Neuron (in vitro differentiated cells): ENCODE data around the gene AMDHD2.
A peak's percentile ranks its signal among the peaks of the same experiment; 100 is the strongest.
"Not testable (repeated sequence)": the region's sequence is repeated elsewhere in the genome, so short reads cannot be mapped to it uniquely, and the experiment has no call there.

Experiments
- H2AFZ ChIP-seq: one replicate; pipeline ENCODE4 v1.6.1; 2013; ENCODE audit warnings: low read depth, mild to moderate bottlenecking, inconsistent platforms, low read length, moderate library complexity
- H3K27me3 ChIP-seq: one replicate; pipeline ENCODE4 v1.6.1; 2013; ENCODE audit warnings: low read length; ENCODE audit not compliant: insufficient read depth
- H3K36me3 ChIP-seq: one replicate; pipeline ENCODE4 v1.6.1; 2013; ENCODE audit warnings: low read length; ENCODE audit not compliant: insufficient read depth
- H3K4me1 ChIP-seq: one replicate; pipeline ENCODE4 v1.6.1; 2013; ENCODE audit warnings: low read length; ENCODE audit not compliant: insufficient read depth
- H3K4me3 ChIP-seq: 2 replicates; pipeline ENCODE4 v1.5.1; 2013; ENCODE audit warnings: mild to moderate bottlenecking, low read length, moderate library complexity
- H3K9me3 ChIP-seq: one replicate; pipeline ENCODE4 v1.6.1; 2013; ENCODE audit warnings: low read length

The AMDHD2 gene

GRCh38 chr16:2476345-2476720 is 43.8 kb upstream of the AMDHD2 start:
- Histone ChIP-seq H3K9me3 (no peaks in the 10 kb centered on the region), H3K27me3 (no peaks in the 10 kb centered on the region), H3K4me3 (peak overlapping the region; percentile 4), H2AFZ (no peak overlapping the region), H3K36me3 (no peaks in the 10 kb centered on the region), H3K4me1 (peaks cover 26% of the 10 kb centered on the region)

DNA sequence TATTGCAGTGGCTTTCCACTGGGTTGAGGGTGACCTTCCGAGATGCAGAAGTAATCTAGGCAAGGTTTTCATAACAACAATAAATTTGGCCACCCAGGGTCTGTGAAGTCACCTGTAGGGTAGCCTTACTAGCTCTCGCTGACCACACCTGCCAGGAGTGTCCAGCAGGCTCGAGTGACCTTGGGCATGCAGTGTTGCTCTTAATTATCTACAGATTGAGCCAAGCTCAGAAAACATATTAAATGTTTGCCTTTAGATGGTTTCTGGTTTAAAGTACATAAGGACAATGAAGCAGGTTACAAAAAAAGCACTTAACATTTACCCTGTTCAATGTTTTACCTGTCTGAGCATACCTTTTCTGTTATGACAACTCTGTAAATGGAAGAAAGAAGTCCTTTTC is 43.4 kb upstream of the AMDHD2 start:
- H3K36me3 ChIP-seq: no peaks in the 10 kb centered on the region
- H3K27me3 ChIP-seq: no peaks in the 10 kb centered on the region
- no peaks in the 10 kb centered on the region for H3K9me3 ChIP-seq
- peak overlapping the region; percentile 4 for H3K4me3 ChIP-seq
- no peak overlapping the region for H2AFZ ChIP-seq
- peaks cover 22% of the 10 kb centered on the region for H3K4me1 ChIP-seq

DNA sequence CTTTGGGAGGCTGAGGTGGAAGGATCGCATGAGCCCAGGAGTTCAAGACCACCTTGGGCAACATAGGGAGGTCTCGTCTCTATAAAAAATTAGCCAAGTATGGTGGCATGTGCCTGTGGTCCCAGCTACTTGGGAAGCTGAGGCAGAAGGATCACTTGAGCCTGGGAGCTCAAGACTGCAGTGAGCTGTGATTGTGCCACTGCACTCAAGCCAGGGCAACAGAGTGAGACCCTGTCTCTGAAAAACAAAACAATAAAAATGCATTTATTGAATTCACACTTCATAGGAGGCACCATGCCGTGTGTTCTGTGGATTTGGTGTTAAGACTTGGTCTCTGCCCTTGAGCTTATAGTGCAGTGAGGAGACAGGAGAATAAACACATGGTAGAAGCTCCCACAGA is 42.8 kb upstream of the AMDHD2 start:
- Histone ChIP-seq H2AFZ (no peak overlapping the region), H3K4me1 (peaks cover 16% of the 10 kb centered on the region), H3K4me3 (no peak overlapping the region), H3K36me3 (no peaks in the 10 kb centered on the region), H3K9me3 (no peaks in the 10 kb centered on the region), H3K27me3 (no peaks in the 10 kb centered on the region)

DNA sequence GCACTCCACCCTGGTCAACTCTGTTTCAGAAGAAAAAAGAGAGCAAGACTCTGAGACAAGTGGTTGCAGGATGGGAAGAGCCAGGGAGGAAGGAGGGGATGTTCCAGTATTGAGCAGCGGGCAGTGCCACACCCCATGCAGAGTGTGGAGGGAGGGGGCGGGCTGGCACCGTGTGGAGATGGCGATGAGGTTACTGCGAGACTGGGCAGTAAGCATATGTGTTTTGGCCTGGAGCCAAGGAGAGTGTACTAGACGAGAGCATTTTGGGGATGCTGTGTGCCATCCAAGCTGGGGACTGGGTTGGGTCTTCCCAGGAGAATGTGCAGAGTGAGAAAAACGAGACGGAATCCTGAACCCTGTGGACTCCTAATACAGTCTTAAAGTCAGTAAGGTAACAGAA is 41.9 kb upstream of the AMDHD2 start:
- Histone ChIP-seq H3K9me3 (no peaks in the 10 kb centered on the region), H3K4me1 (peaks cover 10% of the 10 kb centered on the region), H3K36me3 (no peaks in the 10 kb centered on the region), H2AFZ (no peak overlapping the region), H3K4me3 (no peak overlapping the region), H3K27me3 (no peaks in the 10 kb centered on the region)

GRCh38 chr16:2479996-2480395 is 40.2 kb upstream of the AMDHD2 start:
- not testable (repeated sequence) for H3K36me3 ChIP-seq, H3K9me3 ChIP-seq, H2AFZ ChIP-seq, H3K4me1 ChIP-seq, H3K4me3 ChIP-seq, H3K27me3 ChIP-seq

GRCh38 chr16:2480948-2481347 is 39.2 kb upstream of the AMDHD2 start:
- Histone ChIP-seq H3K4me3 (no peak overlapping the region), H3K4me1 (peaks cover 4% of the 10 kb centered on the region), H3K27me3 (no peaks in the 10 kb centered on the region), H3K9me3 (no peaks in the 10 kb centered on the region), H3K36me3 (no peaks in the 10 kb centered on the region), H2AFZ (no peak overlapping the region)

DNA sequence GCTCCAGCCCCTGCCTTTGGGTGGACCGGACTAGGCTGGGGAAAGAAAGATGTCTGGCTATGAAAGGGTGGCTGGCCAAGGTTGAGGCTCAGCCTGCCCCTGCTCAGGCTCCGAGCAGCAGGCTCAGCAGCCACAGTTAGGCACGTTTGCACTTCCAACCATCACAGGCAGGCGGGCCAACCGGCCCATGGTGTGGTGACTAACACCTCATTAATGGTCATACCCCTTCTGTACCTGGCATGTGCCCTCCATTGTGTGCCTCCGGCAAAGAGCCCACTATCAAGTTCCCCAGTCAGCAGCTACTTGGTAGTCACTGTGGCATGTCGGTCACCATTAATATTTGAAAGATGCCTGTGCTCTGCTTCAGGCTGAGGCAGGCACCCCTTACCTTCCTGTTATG is 38.5 kb upstream of the AMDHD2 start:
- Histone ChIP-seq H3K4me3 (no peak overlapping the region), H3K27me3 (no peaks in the 10 kb centered on the region), H3K4me1 (no peaks in the 10 kb centered on the region), H3K9me3 (no peaks in the 10 kb centered on the region), H2AFZ (no peak overlapping the region), H3K36me3 (no peaks in the 10 kb centered on the region)

- Histone ChIP-seq H2AFZ (no peak overlapping the region), H3K4me1 (no peaks in the 10 kb centered on the region), H3K4me3 (no peak overlapping the region)
Observed at GRCh38 chr16:2482249-2482648, 37.9 kb upstream of the AMDHD2 start.

DNA sequence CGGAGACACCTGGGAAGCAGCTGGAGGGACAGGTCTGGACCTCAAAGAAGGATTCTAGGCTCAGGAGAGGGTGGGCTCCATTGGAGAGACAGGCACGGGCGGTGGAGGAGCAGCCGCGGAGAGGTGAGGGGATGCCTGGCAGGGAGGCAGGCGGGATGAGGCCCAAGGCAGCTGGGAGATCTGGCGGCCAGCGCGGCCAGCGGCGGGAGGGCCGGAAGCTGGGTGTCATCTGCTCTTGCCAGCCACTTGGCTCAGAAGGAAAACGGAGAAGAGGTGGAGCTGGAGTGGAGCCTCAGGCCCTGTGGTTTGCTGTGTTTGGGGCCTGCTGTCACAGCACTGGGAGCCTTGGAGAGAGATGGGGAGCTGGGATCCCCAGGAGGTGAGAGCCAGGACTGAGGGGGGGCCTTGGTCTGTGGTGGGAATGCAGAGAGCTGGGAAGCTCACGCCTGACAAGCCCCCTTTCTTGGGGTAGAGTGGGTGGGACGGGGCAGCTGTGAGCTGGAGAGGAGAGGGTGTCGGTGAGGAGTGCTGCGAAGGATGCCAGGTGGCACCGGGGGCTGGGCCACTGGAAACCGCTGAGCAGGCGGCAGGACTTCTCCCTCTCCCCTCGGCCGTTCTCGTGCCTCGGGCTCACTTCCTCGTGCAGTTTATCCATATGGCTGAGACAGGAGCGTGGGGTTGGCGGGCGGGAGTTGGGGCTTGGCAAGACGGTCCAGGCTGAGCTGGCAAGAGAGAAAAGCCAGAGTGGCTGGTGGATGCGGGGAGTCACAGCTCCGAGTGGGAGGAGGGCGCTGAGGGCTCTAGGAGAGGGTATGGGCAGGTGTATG is 37.2 kb upstream of the AMDHD2 start:
- Histone ChIP-seq H2AFZ (no peak overlapping the region), H3K4me3 (no peak overlapping the region), H3K4me1 (no peaks in the 10 kb centered on the region), H3K27me3 (no peaks in the 10 kb centered on the region), H3K36me3 (no peaks in the 10 kb centered on the region), H3K9me3 (no peaks in the 10 kb centered on the region)

More at GRCh38 chr16:2482249-2482648, 37.9 kb upstream of the AMDHD2 start:
- Histone ChIP-seq H3K36me3 (no peaks in the 10 kb centered on the region), H3K9me3 (no peaks in the 10 kb centered on the region), H3K27me3 (no peaks in the 10 kb centered on the region)

DNA sequence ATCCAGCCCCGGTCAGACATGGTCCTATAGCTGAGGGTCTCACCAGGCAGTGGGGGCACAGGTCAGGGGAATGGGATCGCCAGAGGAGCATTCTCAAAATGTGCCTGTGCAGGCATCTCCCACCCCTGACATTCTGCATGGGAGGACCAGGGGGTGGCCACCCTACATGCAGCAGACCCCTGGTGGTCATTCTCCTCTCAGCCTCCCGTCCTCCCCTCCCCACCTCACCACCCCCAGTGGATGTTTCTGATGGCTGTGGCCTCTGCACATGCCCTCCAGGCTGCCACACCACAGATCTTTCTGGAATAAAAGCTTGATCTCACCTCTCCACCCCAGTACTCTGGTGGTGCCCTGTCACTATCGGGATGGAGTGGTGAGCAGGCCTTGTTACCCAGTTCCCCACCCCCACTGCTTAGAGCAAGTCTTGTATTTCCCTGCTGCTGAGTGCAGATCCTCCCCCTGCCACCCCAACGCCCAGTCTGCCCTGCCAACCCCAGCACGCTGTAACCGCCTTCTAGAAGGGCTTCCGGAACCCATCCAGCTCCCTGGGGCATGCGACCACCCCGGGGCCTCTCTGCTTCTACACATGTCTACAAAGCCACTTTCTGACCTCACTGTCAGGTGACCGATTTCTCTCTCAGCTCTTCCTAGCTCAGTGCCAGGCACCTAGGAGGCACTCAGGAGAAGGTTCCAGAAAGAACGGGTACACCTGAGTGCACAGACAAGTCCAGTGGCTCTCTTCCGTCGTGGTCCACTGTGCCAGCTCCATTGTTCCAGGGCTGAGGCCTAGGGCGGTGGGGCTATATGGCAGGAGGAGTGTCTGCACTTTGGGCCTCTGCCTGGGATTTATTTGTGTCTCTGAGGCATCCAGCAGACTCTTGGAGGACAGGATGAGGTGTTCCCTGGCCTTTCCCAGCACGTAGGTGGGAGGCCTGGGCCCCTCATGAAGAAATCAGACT is 36.0 kb upstream of the AMDHD2 start:
- Histone ChIP-seq H3K9me3 (no peaks in the 10 kb centered on the region), H3K4me3 (no peak overlapping the region), H3K27me3 (no peaks in the 10 kb centered on the region), H3K36me3 (no peaks in the 10 kb centered on the region), H3K4me1 (no peaks in the 10 kb centered on the region), H2AFZ (no peak overlapping the region)

GRCh38 chr16:2484898-2485508 is 35.2 kb upstream of the AMDHD2 start:
- Histone ChIP-seq H3K36me3 (no peaks in the 10 kb centered on the region), H3K27me3 (no peaks in the 10 kb centered on the region), H2AFZ (no peak overlapping the region), H3K4me3 (no peak overlapping the region), H3K9me3 (no peaks in the 10 kb centered on the region), H3K4me1 (no peaks in the 10 kb centered on the region)

DNA sequence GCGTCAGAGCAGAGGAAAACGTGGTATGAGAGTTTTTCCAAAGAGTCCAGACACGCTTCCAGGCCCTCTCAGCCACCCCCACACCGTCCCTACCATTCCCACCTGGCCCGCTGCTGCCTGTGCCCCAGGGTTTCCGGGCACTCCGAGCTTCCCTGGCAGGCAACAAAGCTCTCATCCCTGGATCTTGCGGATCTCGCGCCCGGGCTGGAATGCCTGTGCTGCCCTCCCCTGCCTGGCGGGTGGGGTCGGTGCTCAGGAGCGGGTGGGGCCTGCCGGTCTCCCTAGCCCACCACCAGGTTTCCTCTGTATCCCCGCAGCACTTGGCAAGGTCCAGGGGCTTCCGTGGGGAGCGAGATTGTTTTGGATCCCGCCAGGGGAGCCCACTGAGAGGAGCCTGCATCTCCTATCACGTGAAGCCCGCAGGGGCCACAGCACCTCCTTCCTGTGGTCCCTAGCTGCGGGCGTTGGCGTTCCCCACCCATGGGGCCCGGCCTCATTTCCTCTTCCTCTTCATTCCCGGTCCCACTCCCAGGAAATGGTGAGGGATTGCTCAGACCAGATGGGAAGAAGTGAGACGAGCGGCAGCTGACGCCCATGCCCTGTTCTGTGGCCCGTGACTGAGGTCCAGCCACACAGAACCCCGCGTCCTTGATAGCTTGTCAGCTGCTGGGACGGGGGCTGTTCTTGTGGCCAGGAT is 34.2 kb upstream of the AMDHD2 start:
- Histone ChIP-seq H3K9me3 (no peaks in the 10 kb centered on the region), H3K4me1 (no peaks in the 10 kb centered on the region), H3K4me3 (no peak overlapping the region), H3K36me3 (no peaks in the 10 kb centered on the region), H3K27me3 (no peaks in the 10 kb centered on the region), H2AFZ (no peak overlapping the region)
